ENCODE data around the gene CHRND.

GRCh38 chr2:232576995-232577394, 51.0 kb downstream of the CHRND start:
- TF ChIP-seq, protein P1, sequence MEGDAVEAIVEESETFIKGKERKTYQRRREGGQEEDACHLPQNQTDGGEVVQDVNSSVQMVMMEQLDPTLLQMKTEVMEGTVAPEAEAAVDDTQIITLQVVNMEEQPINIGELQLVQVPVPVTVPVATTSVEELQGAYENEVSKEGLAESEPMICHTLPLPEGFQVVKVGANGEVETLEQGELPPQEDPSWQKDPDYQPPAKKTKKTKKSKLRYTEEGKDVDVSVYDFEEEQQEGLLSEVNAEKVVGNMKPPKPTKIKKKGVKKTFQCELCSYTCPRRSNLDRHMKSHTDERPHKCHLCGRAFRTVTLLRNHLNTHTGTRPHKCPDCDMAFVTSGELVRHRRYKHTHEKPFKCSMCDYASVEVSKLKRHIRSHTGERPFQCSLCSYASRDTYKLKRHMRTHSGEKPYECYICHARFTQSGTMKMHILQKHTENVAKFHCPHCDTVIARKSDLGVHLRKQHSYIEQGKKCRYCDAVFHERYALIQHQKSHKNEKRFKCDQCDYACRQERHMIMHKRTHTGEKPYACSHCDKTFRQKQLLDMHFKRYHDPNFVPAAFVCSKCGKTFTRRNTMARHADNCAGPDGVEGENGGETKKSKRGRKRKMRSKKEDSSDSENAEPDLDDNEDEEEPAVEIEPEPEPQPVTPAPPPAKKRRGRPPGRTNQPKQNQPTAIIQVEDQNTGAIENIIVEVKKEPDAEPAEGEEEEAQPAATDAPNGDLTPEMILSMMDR (IDR thresholded peaks at IDR 0.05; ENCODE audit: insufficient read depth, low read depth, low read length): no peak
- no peak for TF ChIP-seq EZH2 (IDR thresholded peaks at IDR 0.05; ENCODE audit: insufficient read depth, low read length)
